ENCODE results near the gene GPSM1. TPM values are rescaled to one million over a fixed set of nuclear protein-coding genes. Genes with fewer than 3 reads are reported as not detected.

Gene GPSM1
- polyA plus RNA-seq (2012; rRNA removed): 22.8 and 26.7 TPM in 2 replicates
- 8.0 and 15.6 TPM in 2 replicates for polyA plus RNA-seq (2012; cell fraction: cytosol; rRNA removed)
- 105 and 135 TPM in 2 replicates for polyA plus RNA-seq (2012; cell fraction: nucleus; rRNA removed)

- Histone ChIP-seq H3K9me3 (no peaks in the 10 kb centered on the region), H3K4me1 (ENCODE audit: control insufficient read depth in 1 of 2, insufficient read depth in 2 of 2, low read depth in 1 of 2, low read length in 1 of 2) (peaks cover 24 to 50% of the 10 kb centered on the region in 2 experiments), H3K9me2 (no peaks in the 10 kb centered on the region), H2AFZ (ENCODE audit: low read depth) (peak within 1 kb of the TSS; percentile 88), H3K4me3 (ENCODE audit: low read depth in 2 of 2, low read length in 1 of 2) (peak within 1 kb of the TSS; percentile 82 to 84), H4K20me1 (ENCODE audit: insufficient read depth) (peaks cover 36% of the 10 kb centered on the region), H3K36me3 (replicated peaks in 1 of 2; ENCODE audit: control insufficient read depth in 1 of 2, insufficient read depth in 2 of 2, low read length in 1 of 2) (peaks cover 0 to 5% of the 10 kb centered on the region in 2 experiments), H3K79me2 (ENCODE audit: insufficient read depth) (peaks cover 43% of the 10 kb centered on the region), H3F3A (replicated peaks; ENCODE audit: insufficient read depth) (peaks cover 3% of the 10 kb centered on the region), H3K4me2 (peak within 1 kb of the TSS; percentile 100), H3K27ac (ENCODE audit: low read depth in 2 of 2, low read length in 1 of 2) (peak within 1 kb of the TSS; percentile 87 to 98), H3K27me3 (ENCODE audit: insufficient read depth) (no peaks in the 10 kb centered on the region), H3K9ac (peak within 1 kb of the TSS; percentile 85)
- ChIA-PET CTCF (interaction anchor here (1.5 to 8.1 kb wide), 6 partner anchors 10 to 45 kb away, joined by 6 to 60 read pairs (median 12); partner anchors contain the start of genes CARD9 and DNLZ), POLR2A (interaction anchor here (1.0 to 2.1 kb wide), 2 partner anchors 36 to 69 kb away, joined by 3 to 11 read pairs; partner anchors contain the start of gene DNLZ)
- 0% methylated on average over 7 of the region's 88 CpGs for WGBS (ENCODE audit: low lambda C conversion rate)
- TF ChIP-seq POLR2AphosphoS5 (IDR thresholded peaks at IDR 0.05; ENCODE audit: low read depth, low read length): peak; percentile 63
- TF ChIP-seq SIN3A (IDR thresholded peaks at IDR 0.05; ENCODE audit: borderline replicate concordance, low read depth, low read length): peak; percentile 48; the same call in 1 of the 2 replicates
- peak; percentile 39; the same call in 1 of the 2 replicates for TF ChIP-seq GABPA (IDR thresholded peaks at IDR 0.05; ENCODE audit: low read depth)
- no peak for TF ChIP-seq MXI1 (IDR thresholded peaks at IDR 0.05; ENCODE audit: low read depth, low read length)
- 0 out of 2 replicates have a peak, but pooled peaks have one; percentile 13 for TF ChIP-seq NRF1 (IDR thresholded peaks at IDR 0.05; ENCODE audit: low read depth, low read length)
- DNase-seq: peak; percentile 94
Measured at GRCh38 chr9:136327304-136327974, at the start of gene GPSM1. GPSM1 (plus strand) TSS chr9:136327539; CDS start chr9:136327696, 157 bp downstream.

- H3F3A ChIP-seq (replicated peaks; ENCODE audit: insufficient read depth): no peaks in the 10 kb centered on the region
- H2AFZ ChIP-seq (ENCODE audit: low read depth): no peak overlapping the region
- ChIA-PET POLR2A (no interaction called here), CTCF (interaction anchor here (0.6 to 3.6 kb wide), 8 partner anchors 10 to 480 kb away, joined by 3 to 14 read pairs (median 4); no protein-coding TSS in a partner anchor)
- H3K9me2 ChIP-seq: no peaks in the 10 kb centered on the region
- no peaks in the 10 kb centered on the region for H3K36me3 ChIP-seq (replicated peaks in 1 of 2; ENCODE audit: control insufficient read depth in 1 of 2, insufficient read depth in 2 of 2, low read length in 1 of 2)
- H3K4me1 ChIP-seq (ENCODE audit: control insufficient read depth in 1 of 2, insufficient read depth in 2 of 2, low read depth in 1 of 2, low read length in 1 of 2): no peaks in the 10 kb centered on the region; a peak in 1 of 4 replicates
- H3K4me2 ChIP-seq: no peak overlapping the region
- TF ChIP-seq CTCF (IDR thresholded peaks at IDR 0.05): 0 out of 2 replicates have a peak, but pooled peaks have one; percentile 12
- TF ChIP-seq MAX (IDR thresholded peaks at IDR 0.05; ENCODE audit: low read depth): no peak
- no peak for TF ChIP-seq SIN3A (IDR thresholded peaks at IDR 0.05; ENCODE audit: borderline replicate concordance, low read depth, low read length)
- H3K9me3 ChIP-seq: no peaks in the 10 kb centered on the region
- no peak overlapping the region for H3K9ac ChIP-seq
- H3K79me2 ChIP-seq (ENCODE audit: insufficient read depth): no peaks in the 10 kb centered on the region
- no peaks in the 10 kb centered on the region for H4K20me1 ChIP-seq (ENCODE audit: insufficient read depth)
- no peak for DNase-seq
- WGBS (ENCODE audit: low lambda C conversion rate): 35% methylated on average over 7 of the region's 14 CpGs
- no peak overlapping the region for H3K4me3 ChIP-seq (ENCODE audit: low read depth in 2 of 2, low read length in 1 of 2)
- no peak overlapping the region for H3K27ac ChIP-seq (ENCODE audit: low read depth in 2 of 2, low read length in 1 of 2)
- H3K27me3 ChIP-seq (ENCODE audit: insufficient read depth): peaks cover 46% of the 10 kb centered on the region
Measured at GRCh38 chr9:136277746-136278145, 49.6 kb upstream of the GPSM1 start.

All from SK-N-SH (cell line).